ENCODE results near the gene GLOD4. TPM values are rescaled to one million over a fixed set of nuclear protein-coding genes. Genes with fewer than 3 reads are reported as not detected.

The GLOD4 gene
- total RNA-seq, 1 experiment from 2014 or later = 33.8 TPM

DNA sequence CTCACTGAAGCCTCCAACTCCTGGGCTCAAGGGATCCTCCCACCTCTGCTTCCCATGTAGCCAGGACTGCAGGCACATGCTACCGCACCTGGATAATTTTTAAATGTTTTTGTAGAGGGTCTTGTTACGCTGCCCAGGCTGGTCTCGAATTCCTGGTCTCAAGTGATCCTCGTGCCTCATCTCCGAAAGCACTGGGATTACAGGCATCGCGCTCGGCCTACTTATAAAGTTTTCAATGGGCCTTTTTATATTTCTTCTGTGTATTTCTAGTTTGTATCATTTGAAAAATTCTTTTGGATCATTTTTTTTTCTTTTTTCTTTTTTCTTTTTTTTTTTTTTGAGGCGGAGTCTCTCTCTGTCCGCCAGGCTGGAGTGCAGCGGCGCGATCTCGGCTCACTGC, 57.0 kb downstream of the GLOD4 start:
- Histone ChIP-seq H3K9me2 (replicated peaks; ENCODE audit: low read length) (no peaks in the 10 kb centered on the region), H2AFZ (ENCODE audit: low read length) (no peak overlapping the region), H3K79me2 (ENCODE audit: low read length) (no peaks in the 10 kb centered on the region), H3K4me3 (ENCODE audit: low read length) (no peak overlapping the region), H3K4me2 (ENCODE audit: low read length) (no peak overlapping the region), H3K36me3 (ENCODE audit: low read depth, low read length) (no peaks in the 10 kb centered on the region), H3K9me3 (ENCODE audit: low read length) (no peaks in the 10 kb centered on the region), H3K9ac (ENCODE audit: low read length) (no peak overlapping the region), H3K27me3 (ENCODE audit: low read length) (no peaks in the 10 kb centered on the region), H3K4me1 (ENCODE audit: insufficient read depth, low read length) (peaks cover 15% of the 10 kb centered on the region), H4K20me1 (ENCODE audit: low read length) (no peaks in the 10 kb centered on the region), H3K27ac (ENCODE audit: low read length) (no peak overlapping the region), H3F3A (ENCODE audit: low read length, unreplicated experiment) (no peaks in the 10 kb centered on the region)
- intact Hi-C loops (cut with micrococcal nuclease) = no loop called here
- TF ChIP-seq, protein P1, sequence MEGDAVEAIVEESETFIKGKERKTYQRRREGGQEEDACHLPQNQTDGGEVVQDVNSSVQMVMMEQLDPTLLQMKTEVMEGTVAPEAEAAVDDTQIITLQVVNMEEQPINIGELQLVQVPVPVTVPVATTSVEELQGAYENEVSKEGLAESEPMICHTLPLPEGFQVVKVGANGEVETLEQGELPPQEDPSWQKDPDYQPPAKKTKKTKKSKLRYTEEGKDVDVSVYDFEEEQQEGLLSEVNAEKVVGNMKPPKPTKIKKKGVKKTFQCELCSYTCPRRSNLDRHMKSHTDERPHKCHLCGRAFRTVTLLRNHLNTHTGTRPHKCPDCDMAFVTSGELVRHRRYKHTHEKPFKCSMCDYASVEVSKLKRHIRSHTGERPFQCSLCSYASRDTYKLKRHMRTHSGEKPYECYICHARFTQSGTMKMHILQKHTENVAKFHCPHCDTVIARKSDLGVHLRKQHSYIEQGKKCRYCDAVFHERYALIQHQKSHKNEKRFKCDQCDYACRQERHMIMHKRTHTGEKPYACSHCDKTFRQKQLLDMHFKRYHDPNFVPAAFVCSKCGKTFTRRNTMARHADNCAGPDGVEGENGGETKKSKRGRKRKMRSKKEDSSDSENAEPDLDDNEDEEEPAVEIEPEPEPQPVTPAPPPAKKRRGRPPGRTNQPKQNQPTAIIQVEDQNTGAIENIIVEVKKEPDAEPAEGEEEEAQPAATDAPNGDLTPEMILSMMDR (conservative IDR thresholded peaks at IDR 0.05; ENCODE audit: low read depth, low read length) = no peak
- TF ChIP-seq EZH2 (IDR thresholded peaks at IDR 0.05; ENCODE audit: low read length, unreplicated experiment) = no peak
- ChIA-PET POLR2A (ENCODE audit: unreplicated experiment) (no interaction called here), CTCF (no interaction called here)
- BruUV-seq (replicated peaks) = no TSS peak
- DNase-seq = no peak
- ATAC-seq = no peak

DNA sequence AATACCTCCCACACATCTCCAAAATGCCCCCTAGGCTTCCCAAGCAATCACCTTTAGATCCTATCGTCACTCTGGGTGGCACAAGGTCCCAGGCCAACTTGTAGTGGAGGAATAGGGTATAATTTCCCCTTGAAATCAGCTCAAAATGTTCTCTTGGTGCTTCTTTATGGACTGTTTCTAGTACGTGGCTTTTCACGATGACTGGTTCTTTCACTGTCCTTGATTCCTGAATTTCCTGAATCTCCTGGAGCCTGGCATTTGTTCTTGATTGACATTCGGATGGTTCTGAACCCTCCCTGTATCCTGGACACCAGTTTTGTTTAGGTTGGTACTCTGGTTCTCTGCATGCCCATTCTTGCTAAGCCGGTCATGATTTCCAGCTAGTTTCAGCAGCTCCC, 60.5 kb downstream of the GLOD4 start:
- Histone ChIP-seq H3K4me1 (ENCODE audit: insufficient read depth, low read length) (no peaks in the 10 kb centered on the region; the same call in 1 of the 2 replicates), H3K27ac (ENCODE audit: low read length) (no peak overlapping the region), H3K4me2 (ENCODE audit: low read length) (no peak overlapping the region), H2AFZ (ENCODE audit: low read length) (no peak overlapping the region), H3K27me3 (ENCODE audit: low read length) (no peaks in the 10 kb centered on the region), H3K36me3 (ENCODE audit: low read depth, low read length) (no peaks in the 10 kb centered on the region), H3K4me3 (ENCODE audit: low read length) (no peak overlapping the region), H3K9me2 (replicated peaks; ENCODE audit: low read length) (no peaks in the 10 kb centered on the region), H4K20me1 (ENCODE audit: low read length) (no peaks in the 10 kb centered on the region), H3K9me3 (ENCODE audit: low read length) (no peaks in the 10 kb centered on the region), H3K9ac (ENCODE audit: low read length) (no peak overlapping the region), H3K79me2 (ENCODE audit: low read length) (no peaks in the 10 kb centered on the region), H3F3A (ENCODE audit: low read length, unreplicated experiment) (no peaks in the 10 kb centered on the region)
- ChIA-PET CTCF (no interaction called here), POLR2A (ENCODE audit: unreplicated experiment) (no interaction called here)
- no peak for DNase-seq
- ATAC-seq = no peak
- BruUV-seq (replicated peaks) = no TSS peak
- no peak for TF ChIP-seq EZH2 (IDR thresholded peaks at IDR 0.05; ENCODE audit: low read length, unreplicated experiment)
- no peak for TF ChIP-seq EZH2phosphoT487 (IDR thresholded peaks at IDR 0.05; ENCODE audit: borderline replicate concordance, low read length)
- TF ChIP-seq, protein P1 (conservative IDR thresholded peaks at IDR 0.05; ENCODE audit: low read depth, low read length) = no peak
- intact Hi-C loops (cut with micrococcal nuclease) = no loop called here

DNA sequence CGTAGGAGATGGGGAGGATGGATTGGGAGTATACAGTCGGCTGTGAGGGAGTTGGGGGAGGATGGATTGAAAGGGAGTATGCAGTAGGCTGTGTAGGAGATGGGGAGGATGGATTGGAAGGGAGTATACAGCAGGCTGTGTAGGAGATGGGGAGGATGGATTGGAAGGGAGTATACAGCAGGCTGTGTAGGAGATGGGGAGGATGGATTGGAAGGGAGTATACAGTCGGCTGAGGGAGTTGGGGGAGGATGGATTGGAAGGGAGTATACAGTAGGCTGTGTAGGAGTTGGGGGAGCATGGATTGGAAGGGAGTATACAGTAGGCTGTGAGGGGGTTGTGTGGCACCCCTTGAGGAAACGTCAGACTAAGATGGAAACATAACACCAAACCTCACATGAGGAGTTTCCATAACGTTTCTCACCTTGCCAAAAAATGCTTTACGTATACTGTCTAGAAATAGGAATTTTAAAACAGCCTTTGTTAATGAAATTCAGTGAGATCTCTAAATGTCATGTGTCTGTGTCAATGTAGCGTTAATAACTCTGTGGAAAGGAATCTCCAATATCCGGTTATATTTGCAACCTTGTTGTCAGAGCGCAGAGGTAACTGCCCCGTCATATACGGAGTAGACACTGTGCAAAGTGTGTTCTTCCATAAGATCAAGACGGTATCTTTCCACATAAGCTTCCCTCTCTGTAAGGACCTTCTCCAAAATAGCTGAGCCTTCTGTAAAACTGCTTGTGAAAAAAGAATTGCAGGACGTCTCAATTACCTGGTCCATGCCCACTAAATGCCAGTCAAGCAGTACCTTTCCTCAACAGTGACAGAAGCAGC, 61.2 kb downstream of the GLOD4 start:
- Histone ChIP-seq H3K27me3 (ENCODE audit: low read length) (no peaks in the 10 kb centered on the region), H4K20me1 (ENCODE audit: low read length) (no peaks in the 10 kb centered on the region), H3K4me1 (ENCODE audit: insufficient read depth, low read length) (no peaks in the 10 kb centered on the region; the same call in 1 of the 2 replicates), H3K36me3 (ENCODE audit: low read depth, low read length) (no peaks in the 10 kb centered on the region), H3K27ac (ENCODE audit: low read length) (no peak overlapping the region), H3K4me3 (ENCODE audit: low read length) (no peak overlapping the region), H3K79me2 (ENCODE audit: low read length) (no peaks in the 10 kb centered on the region), H3K9me3 (ENCODE audit: low read length) (no peaks in the 10 kb centered on the region), H3K4me2 (ENCODE audit: low read length) (no peak overlapping the region), H3K9me2 (replicated peaks; ENCODE audit: low read length) (no peaks in the 10 kb centered on the region), H2AFZ (ENCODE audit: low read length) (no peak overlapping the region), H3F3A (ENCODE audit: low read length, unreplicated experiment) (no peaks in the 10 kb centered on the region), H3K9ac (ENCODE audit: low read length) (no peak overlapping the region)
- no peak for ATAC-seq
- POLR2A ChIA-PET (ENCODE audit: unreplicated experiment) = no interaction called here
- BruUV-seq (replicated peaks) = no TSS peak
- intact Hi-C loops (cut with micrococcal nuclease) = no loop called here
- DNase-seq = no peak
- no peak for TF ChIP-seq EZH2phosphoT487 (IDR thresholded peaks at IDR 0.05; ENCODE audit: borderline replicate concordance, low read length)
- no peak for TF ChIP-seq EZH2 (IDR thresholded peaks at IDR 0.05; ENCODE audit: low read length, unreplicated experiment)
- TF ChIP-seq, protein P1 (conservative IDR thresholded peaks at IDR 0.05; ENCODE audit: low read depth, low read length) = no peak
- CTCF ChIA-PET = no interaction called here
